Erythroblast (primary cell): ENCODE measurements around the gene AKAP8.

ENCODE experiments used
- GATA1 ChIP-seq: IDR thresholded peaks from 2 replicates; pipeline ENCODE4 v1.6.1; 2011; ENCODE audit warnings: low read depth, mild to moderate bottlenecking, control low read depth, low read length, moderate library complexity
- POLR2A ChIP-seq: IDR thresholded peaks from 2 replicates; pipeline ENCODE4 v1.6.1; 2011; ENCODE audit warnings: mild to moderate bottlenecking, low read length

- TF ChIP-seq POLR2A (no peak), GATA1 (no peak)
Measured at GRCh38 chr19:15321739-15322138, 57.8 kb downstream of the AKAP8 start.
